Measurements from ENCODE around the gene PDLIM5.

- TF ChIP-seq CTCF (IDR thresholded peaks at IDR 0.05) (no peak), POLR2A (IDR thresholded peaks at IDR 0.05) (no peak)
These were observed 38.5 kb upstream of the PDLIM5 start for GRCh38 chr4:94413085-94413840.

All from thyroid gland (tissue), 4 donors.